Measurements from ENCODE around the gene CYP2U1. TPM values are rescaled to one million over a fixed set of nuclear protein-coding genes. Genes with fewer than 3 reads are reported as not detected.
"Not testable (repeated sequence)": the region's sequence is repeated elsewhere in the genome, so short reads cannot be mapped to it uniquely, and the experiment has no call there.

Gene CYP2U1
- total and polyA plus RNA-seq, 12 donors: 3.2 to 10.2 (median 6.5) TPM

GRCh38 chr4:107950746-107951540 lies 19.6 kb downstream of the CYP2U1 start:
- H3K36me3 ChIP-seq: peaks cover 0 to 79% (median 20%) of the 10 kb centered on the region in 9 donors
- WGBS, 2 donors: 92 to 94% methylated on average over 2 of the region's 2 CpGs
- H3K4me3 ChIP-seq: no peak overlapping the region
- H3K4me1 ChIP-seq: no peaks in the 10 kb centered on the region
- no peak overlapping the region for H3K27ac ChIP-seq
- DNase-seq (no peak), ATAC-seq (no peak)
- H3K27me3 ChIP-seq: no peaks in the 10 kb centered on the region
- peaks cover 0 to 6% (median 0%) of the 10 kb centered on the region in 11 donors for H3K9me3 ChIP-seq
- intact Hi-C loops (cut with DNase I): no loop called here
- no peak for TF ChIP-seq CTCF (IDR thresholded peaks at IDR 0.05)

- Histone ChIP-seq H3K4me3 (no peak overlapping the region), H3K36me3 (peaks cover 0 to 73% (median 20%) of the 10 kb centered on the region in 9 donors), H3K4me1 (no peaks in the 10 kb centered on the region), H3K27me3 (no peaks in the 10 kb centered on the region), H3K9me3 (peaks cover 0 to 12% (median 0%) of the 10 kb centered on the region in 11 donors), H3K27ac (no peak overlapping the region)
- ATAC-seq: no peak
- intact Hi-C loops (cut with DNase I): no loop called here
- DNase-seq: no peak
- no peak for TF ChIP-seq CTCF (IDR thresholded peaks at IDR 0.05)
These were observed 20.2 kb downstream of the CYP2U1 start for GRCh38 chr4:107951551-107951950.

GRCh38 chr4:107956011-107956410 lies 24.7 kb downstream of the CYP2U1 start:
- intact Hi-C loops (cut with DNase I): no loop called here
- no peaks in the 10 kb centered on the region for H3K27me3 ChIP-seq
- H3K4me1 ChIP-seq: no peaks in the 10 kb centered on the region
- 85 to 91% methylated on average over 1 of the region's 1 CpG for WGBS, 2 donors
- H3K9me3 ChIP-seq: peaks cover 0 to 39% (median 6%) of the 10 kb centered on the region in 11 donors
- H3K27ac ChIP-seq: no peak overlapping the region
- H3K4me3 ChIP-seq: no peak overlapping the region
- H3K36me3 ChIP-seq: peaks cover 0 to 29% (median 4%) of the 10 kb centered on the region in 9 donors
- no peak for DNase-seq
- no peak for TF ChIP-seq CTCF (IDR thresholded peaks at IDR 0.05)
- no peak for ATAC-seq

GRCh38 chr4:107966903-107967302 lies 35.6 kb downstream of the CYP2U1 start:
- Histone ChIP-seq H3K27ac (no peak overlapping the region), H3K4me1 (no peaks in the 10 kb centered on the region), H3K27me3 (no peaks in the 10 kb centered on the region), H3K36me3 (no peaks in the 10 kb centered on the region), H3K9me3 (peaks cover 0 to 6% (median 0%) of the 10 kb centered on the region in 11 donors), H3K4me3 (no peak overlapping the region)
- intact Hi-C loops (cut with DNase I): no loop called here
- TF ChIP-seq CTCF (IDR thresholded peaks at IDR 0.05): no peak
- DNase-seq (no peak), ATAC-seq (no peak)
- WGBS, 2 donors: 65 to 68% methylated on average over 4 of the region's 4 CpGs

GRCh38 chr4:107967519-107967918 lies 36.2 kb downstream of the CYP2U1 start:
- intact Hi-C loops (cut with DNase I); ATAC-seq: not testable (repeated sequence)

GRCh38 chr4:107967921-107968320 lies 36.6 kb downstream of the CYP2U1 start:
- ATAC-seq; H3K27ac ChIP-seq; DNase-seq; H3K4me1 ChIP-seq; H3K4me3 ChIP-seq; H3K27me3 ChIP-seq; H3K9me3 ChIP-seq; H3K36me3 ChIP-seq; intact Hi-C loops (cut with DNase I): not testable (repeated sequence)
- WGBS, 2 donors: 97 to 100% methylated on average over 1 of the region's 1 CpG

More at GRCh38 chr4:107967519-107967918, 36.2 kb downstream of the CYP2U1 start:
- not testable (repeated sequence) for DNase-seq, H3K4me1 ChIP-seq, H3K36me3 ChIP-seq, H3K27ac ChIP-seq, H3K27me3 ChIP-seq, H3K9me3 ChIP-seq, H3K4me3 ChIP-seq

Data from heart right ventricle (tissue), 16 donors.